HepG2 (cell line): ENCODE results near the gene HSPB9. TPM values are rescaled to one million over a fixed set of nuclear protein-coding genes. Genes with fewer than 3 reads are reported as not detected.

ENCODE experiments used
- ARID4A ChIP-seq: sonication (generic); formaldehyde crosslinking; IDR thresholded peaks from 2 replicates; pipeline ENCODE4 v1.5.0; 2020; ENCODE audit warnings: mild to moderate bottlenecking, missing genetic modification reagents, borderline replicate concordance
- ARNT2 ChIP-seq: sonication (generic); formaldehyde crosslinking; IDR thresholded peaks from 2 replicates; pipeline ENCODE4 v1.8.0; 2022; ENCODE audit warnings: mild to moderate bottlenecking, low read depth, missing genetic modification reagents, moderate library complexity
- ELK4 ChIP-seq: sonication (generic); formaldehyde crosslinking; IDR thresholded peaks from 2 replicates; pipeline ENCODE4 v1.9.0; 2021; ENCODE audit warnings: missing genetic modification reagents, borderline replicate concordance
- ETS1 ChIP-seq: sonication (generic); formaldehyde crosslinking; IDR thresholded peaks from 2 replicates; pipeline ENCODE4 v1.4.0; 2020; ENCODE audit warnings: missing genetic modification reagents
- HHEX ChIP-seq: IDR thresholded peaks from 2 replicates; pipeline ENCODE4 v1.6.1; 2016; ENCODE audit warnings: control low read depth
- HMG20A ChIP-seq: IDR thresholded peaks from 2 replicates; pipeline ENCODE4 v1.6.1; 2016; ENCODE audit warnings: borderline replicate concordance
- MBD4 ChIP-seq: IDR thresholded peaks from 2 replicates; pipeline ENCODE4 v1.6.1; 2012; ENCODE audit warnings: low read length, inconsistent platforms, borderline replicate concordance
- MTERF4 ChIP-seq: sonication (generic); formaldehyde crosslinking; IDR thresholded peaks from 2 replicates; pipeline ENCODE4 v1.8.0; 2023; ENCODE audit warnings: mild to moderate bottlenecking, missing genetic modification reagents
- NFE2L2 ChIP-seq: fragments of 150-350 bp; IDR thresholded peaks from 2 replicates; pipeline ENCODE4 v1.6.1; 2014; ENCODE audit warnings: low read length
- PHF21A ChIP-seq: sonication (generic); formaldehyde crosslinking; IDR thresholded peaks from 2 replicates; pipeline ENCODE4 v1.5.0; 2020; ENCODE audit warnings: mild to moderate bottlenecking, missing genetic modification reagents
- SMARCE1 ChIP-seq: fragments of 450-650 bp; IDR thresholded peaks from 2 replicates; pipeline ENCODE4 v1.6.1; 2017; ENCODE audit warnings: borderline replicate concordance
- TFE3 ChIP-seq: IDR thresholded peaks from 2 replicates; pipeline ENCODE4 v1.6.1; 2016
- ZEB1 ChIP-seq: IDR thresholded peaks from 2 replicates; pipeline ENCODE4 v1.6.1; 2012; ENCODE audit warnings: mild to moderate bottlenecking, low read depth, inconsistent platforms; ENCODE audit not compliant: insufficient replicate concordance
- ZKSCAN8 ChIP-seq: IDR thresholded peaks from 2 replicates; pipeline ENCODE4 v1.6.1; 2016; ENCODE audit warnings: borderline replicate concordance, missing genetic modification reagents, missing compliant biosample characterization
- ZNF160 ChIP-seq: sonication (generic); formaldehyde crosslinking; IDR thresholded peaks from 2 replicates; pipeline ENCODE4 v1.8.0; 2022; ENCODE audit warnings: mild to moderate bottlenecking, inconsistent platforms, missing genetic modification reagents
- ZNF18 ChIP-seq: sonication (generic); formaldehyde crosslinking; IDR thresholded peaks from 2 replicates; pipeline ENCODE4 v1.8.0; 2022; ENCODE audit warnings: mild to moderate bottlenecking, missing genetic modification reagents; ENCODE audit not compliant: insufficient replicate concordance
- ZNF24 ChIP-seq: fragments of 450-650 bp; IDR thresholded peaks from 2 replicates; pipeline ENCODE4 v1.6.1; 2017; ENCODE audit warnings: antibody characterized with exemption, mild to moderate bottlenecking
- ZNF724P ChIP-seq: sonication (generic); formaldehyde crosslinking; IDR thresholded peaks from 2 replicates; pipeline ENCODE4 v1.8.0; 2022; ENCODE audit warnings: missing genetic modification reagents, borderline replicate concordance
- polyA plus RNA-seq, 8 experiments: library from polyadenylated mRNA; depleted of rRNA in 3 of 8; stranded (reverse) in 7 of 8; unstranded in 1 of 8; fragments of >200 nt; fragmentation: Illumina TruSeq in 4 of 8; extraction: Trizol in 4 of 8; gene quantifications; 2 replicates each; pipeline versions ENCODE4 v1.2.1 to v1.2.3, GENCODE V29; 2011 to 2016; ENCODE audit warnings: low read depth in 4 of 8, missing spikeins in 1 of 8, mixed read lengths in 1 of 8; ENCODE audit not compliant: insufficient read depth in 1 of 8
- total RNA-seq, 5 experiments: library from RNA; depleted of rRNA; stranded (reverse); fragments of >200 nt; fragmentation: Illumina TruSeq; extraction: Trizol; gene quantifications; 2 replicates each; pipeline ENCODE4 v1.2.3, GENCODE V29; 2016; ENCODE audit warnings: low read depth in 1 of 5

Gene HSPB9
- total and polyA plus RNA-seq, 2 of the 13 experiments (the other 11 are each of a cell fraction or from before 2014, with no cell fraction given) = 0.05 to 0.24 TPM

GRCh38 chr17:42153919-42154742 is 31.5 kb downstream of the HSPB9 start (continued):
- TF ChIP-seq TFE3 (peak; percentile 12; the same call in 1 of the 2 replicates), ELK4 (no peak), MTERF4 (CRISPR knock-in tag) (0 out of 2 replicates have a peak, but pooled peaks have one; percentile 63), ZNF18 (CRISPR knock-in tag) (no peak), HMG20A (CRISPR knock-in tag) (no peak), ZNF724P (CRISPR knock-in tag) (no peak), MBD4 (no peak), ARID4A (CRISPR knock-in tag) (no peak), PHF21A (CRISPR knock-in tag) (no peak), ZEB1 (no peak), SMARCE1 (no peak), NFE2L2 (no peak), ZKSCAN8 (no peak), ZNF24 (no peak), ETS1 (CRISPR knock-in tag) (no peak), ZNF160 (no peak), ARNT2 (no peak), HHEX (CRISPR knock-in tag) (no peak)
